ENCODE results near the gene SRPK1.

DNA sequence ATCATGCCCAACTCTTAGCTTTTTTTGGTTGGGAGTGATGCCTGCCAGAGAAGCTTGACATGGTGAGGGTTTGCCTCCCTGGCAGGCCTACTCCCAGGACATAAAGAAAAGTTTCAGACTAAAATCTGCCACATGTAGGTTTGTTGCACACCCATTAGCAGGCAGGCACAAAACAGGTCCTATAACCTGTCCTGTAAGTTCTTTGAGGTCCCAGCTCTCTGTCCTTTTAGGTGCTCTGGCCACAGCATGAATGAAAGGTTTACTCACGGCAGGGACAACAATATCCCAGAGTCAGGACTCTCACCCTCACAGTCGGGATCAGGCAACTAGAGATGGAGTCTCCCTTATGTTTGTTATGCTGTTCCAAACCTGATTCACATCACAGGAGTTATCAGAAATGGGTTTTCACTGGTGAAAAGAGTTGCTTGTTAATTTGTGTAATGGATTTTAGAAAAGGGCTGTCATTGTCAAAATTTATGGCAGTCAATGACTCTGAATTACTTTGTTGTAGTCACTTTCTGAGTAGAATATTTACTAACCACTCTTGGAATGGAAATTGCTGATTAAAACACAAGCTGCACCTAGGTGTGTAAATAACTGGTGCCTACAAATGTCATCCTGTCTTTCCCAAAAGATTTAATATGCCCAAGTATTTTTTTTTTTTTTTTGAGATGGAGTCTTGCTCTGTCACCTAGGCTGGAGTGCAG lies 5.8 kb upstream of the SRPK1 start:
- TF ChIP-seq, protein P1, sequence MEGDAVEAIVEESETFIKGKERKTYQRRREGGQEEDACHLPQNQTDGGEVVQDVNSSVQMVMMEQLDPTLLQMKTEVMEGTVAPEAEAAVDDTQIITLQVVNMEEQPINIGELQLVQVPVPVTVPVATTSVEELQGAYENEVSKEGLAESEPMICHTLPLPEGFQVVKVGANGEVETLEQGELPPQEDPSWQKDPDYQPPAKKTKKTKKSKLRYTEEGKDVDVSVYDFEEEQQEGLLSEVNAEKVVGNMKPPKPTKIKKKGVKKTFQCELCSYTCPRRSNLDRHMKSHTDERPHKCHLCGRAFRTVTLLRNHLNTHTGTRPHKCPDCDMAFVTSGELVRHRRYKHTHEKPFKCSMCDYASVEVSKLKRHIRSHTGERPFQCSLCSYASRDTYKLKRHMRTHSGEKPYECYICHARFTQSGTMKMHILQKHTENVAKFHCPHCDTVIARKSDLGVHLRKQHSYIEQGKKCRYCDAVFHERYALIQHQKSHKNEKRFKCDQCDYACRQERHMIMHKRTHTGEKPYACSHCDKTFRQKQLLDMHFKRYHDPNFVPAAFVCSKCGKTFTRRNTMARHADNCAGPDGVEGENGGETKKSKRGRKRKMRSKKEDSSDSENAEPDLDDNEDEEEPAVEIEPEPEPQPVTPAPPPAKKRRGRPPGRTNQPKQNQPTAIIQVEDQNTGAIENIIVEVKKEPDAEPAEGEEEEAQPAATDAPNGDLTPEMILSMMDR (IDR thresholded peaks at IDR 0.05): no peak
- no peak for TF ChIP-seq POLR2A (IDR thresholded peaks at IDR 0.05)

All from uterus (tissue), 2 donors.